ENCODE results near the gene R3HDM4.
"Not testable (repeated sequence)": the region's sequence is repeated elsewhere in the genome, so short reads cannot be mapped to it uniquely, and the experiment has no call there.

The R3HDM4 gene

DNA sequence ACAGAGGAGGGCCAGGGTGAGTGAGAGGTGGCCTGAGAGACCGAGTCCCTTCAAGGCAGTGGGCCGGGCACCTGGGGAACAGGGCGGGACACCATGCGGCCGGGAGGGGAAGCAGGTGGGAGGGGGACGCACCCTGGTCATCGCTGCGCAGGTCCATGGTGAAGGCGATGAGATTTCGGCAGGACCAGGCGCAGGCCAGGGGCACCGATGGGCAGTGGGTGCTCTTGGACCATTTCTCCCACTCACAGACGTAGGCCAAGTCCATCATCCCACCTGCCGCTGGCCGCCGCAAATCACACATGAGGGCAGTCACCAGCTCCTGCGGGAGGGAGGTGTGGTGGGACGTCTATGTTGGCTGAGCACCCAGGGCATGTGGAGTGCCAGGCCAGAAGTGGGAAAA is 22.2 kb downstream of the R3HDM4 start:
- FAIRE-seq = no peak

DNA sequence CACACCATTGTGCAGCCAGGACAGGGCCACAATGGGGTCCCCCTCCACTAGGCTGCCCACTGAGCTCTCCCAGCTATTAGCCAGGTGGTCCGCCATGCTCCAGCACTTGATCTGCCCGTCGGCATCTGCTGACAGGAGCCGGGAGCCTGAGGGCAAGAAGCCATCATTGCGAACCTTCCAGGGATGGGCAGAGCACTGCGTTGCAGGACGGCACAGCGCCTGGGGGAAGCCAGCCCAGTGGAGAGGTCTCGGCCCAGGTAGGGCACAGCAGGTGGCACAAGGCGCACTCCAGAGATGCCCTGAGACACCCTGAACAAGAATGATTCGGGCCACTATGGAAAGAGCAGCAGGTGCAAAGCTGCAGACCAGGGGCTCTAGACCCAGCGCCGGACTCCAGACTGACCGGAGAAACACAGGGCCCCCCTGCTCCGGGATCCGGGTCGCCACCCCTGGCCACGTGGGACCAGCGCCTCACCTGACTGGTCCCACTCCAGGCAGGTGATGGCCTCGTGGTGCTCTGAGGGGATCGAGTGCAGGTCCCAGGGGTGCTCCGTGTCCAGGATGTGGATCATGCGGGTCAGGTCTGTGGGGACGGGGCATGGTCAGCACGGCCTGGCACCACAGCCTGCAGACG is 23.2 kb downstream of the R3HDM4 start:
- FAIRE-seq = no peak

DNA sequence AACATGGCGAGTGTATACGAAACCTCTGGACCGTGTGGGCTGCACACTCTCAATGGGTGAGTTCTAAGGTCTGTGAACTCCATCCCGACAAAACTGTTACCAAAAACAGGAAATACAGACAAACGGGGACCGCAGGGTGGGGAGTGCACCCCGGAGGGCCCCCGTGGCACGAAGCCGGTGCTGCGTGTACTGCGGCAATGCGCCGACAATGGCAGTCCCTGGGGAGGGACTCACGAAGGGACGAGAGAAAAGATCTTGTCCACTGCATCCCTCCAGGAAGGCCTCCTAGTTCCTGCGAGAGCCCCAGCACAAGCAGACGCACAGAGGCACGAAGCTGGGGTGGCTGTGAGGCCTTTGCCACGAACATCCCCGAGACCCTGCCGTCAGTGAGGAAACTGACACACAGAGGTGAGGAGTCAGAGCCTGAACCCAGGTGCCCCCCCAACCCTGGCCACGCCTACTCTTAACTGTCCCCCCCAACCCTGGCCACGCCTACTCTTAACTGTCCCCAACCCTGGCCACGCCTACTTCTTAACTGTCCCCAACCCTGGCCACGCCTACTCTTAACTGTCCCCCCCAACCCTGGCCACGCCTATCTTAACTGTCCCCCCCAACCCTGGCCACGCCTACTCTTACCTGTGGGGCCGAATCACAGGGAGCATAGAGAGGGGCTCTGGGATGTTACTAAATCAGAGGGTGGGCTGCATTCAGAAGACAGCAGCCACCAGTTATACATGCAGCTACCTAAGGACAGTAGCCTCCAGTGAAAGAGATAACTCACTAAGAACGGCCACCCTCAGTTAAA is 24.2 kb downstream of the R3HDM4 start:
- FAIRE-seq = no peak

- no peak for FAIRE-seq
These were observed 25.4 kb downstream of the R3HDM4 start for GRCh38 chr19:887599-887998.

DNA sequence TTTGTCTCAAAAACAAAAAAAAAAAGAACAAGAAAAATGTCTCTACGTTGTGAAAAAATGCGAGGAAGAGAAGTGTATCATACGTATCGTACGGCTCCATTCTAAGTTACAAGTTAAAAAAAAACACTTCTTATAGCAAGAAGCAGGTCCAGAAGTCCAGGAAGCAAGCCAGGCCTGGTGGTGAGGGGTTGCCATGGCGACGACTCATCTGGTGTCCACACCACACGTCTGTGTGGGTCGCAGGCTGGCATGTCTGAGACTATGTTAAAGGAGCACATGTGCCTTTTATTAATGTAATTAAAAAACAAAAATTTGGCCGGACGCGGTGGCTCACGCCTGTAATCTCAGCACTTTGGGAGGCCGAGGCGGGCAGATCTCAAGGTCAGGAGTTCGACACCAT is 25.9 kb downstream of the R3HDM4 start:
- peak; percentile 24 for FAIRE-seq

GRCh38 chr19:885536-886224 is 27.3 kb downstream of the R3HDM4 start:
- no peak for FAIRE-seq

DNA sequence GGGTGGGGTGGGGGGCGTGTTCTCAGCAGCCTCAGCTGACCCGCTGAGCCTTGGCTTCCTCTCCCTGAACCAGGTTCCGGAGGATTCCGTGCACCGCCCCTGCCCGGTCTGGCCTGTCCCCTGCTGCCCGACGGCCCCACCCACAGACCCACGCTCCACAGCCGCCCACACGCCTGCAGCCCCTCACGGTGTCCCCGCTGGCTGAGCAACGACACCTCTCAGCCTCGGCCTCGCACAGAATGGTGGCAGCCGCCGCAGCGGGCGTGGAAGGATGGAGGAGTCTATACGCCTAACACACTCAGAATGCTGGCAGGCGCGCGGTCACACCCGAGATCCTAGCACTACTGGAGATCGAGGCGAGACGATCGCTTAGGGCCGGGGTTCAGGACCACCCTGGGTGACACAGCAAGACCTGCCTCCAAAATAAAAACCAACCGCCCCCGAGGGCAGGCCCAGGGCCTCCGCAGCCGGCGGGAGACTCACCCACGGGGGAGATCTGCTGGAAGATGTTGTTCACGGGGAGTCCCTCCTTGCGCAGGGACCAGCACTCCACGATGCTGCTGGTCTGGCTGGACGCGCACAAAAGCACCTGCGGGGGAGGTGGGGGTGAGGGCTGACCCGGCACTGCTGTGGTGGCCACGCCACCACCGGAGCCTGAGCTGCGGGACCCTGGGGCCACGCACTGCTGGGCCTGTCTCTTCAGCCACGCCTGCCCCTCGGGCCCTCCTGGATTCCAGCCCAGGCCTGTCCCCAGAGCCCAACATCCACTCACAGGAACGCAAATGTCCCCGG is 28.4 kb downstream of the R3HDM4 start:
- FAIRE-seq = no peak

DNA sequence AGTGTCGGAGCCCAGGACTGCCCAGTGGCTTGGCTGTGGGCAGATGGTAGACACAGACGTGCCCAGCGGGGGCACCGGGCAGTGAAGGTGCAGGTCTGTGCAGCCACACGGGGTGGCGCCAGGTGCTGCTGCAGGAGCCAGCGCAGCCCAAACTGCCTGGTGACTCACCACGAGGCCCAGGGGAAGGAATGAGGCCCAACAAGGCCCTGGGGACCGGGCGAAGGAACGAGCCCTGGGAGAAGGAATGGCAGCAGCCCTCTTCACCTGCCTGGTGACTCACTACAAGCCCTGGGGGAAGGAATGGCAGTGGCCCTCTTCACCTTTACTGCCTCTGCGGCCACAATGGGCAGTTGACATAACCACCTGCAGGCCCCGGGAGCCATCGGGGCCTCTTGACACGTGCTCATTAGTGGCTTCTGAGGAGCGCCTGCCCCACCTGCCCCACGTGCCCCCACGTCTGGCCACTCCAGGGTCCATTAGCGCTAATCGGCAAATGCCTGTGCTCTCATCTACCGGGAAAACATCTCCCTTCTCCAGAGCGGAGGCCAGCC is 29.3 kb downstream of the R3HDM4 start:
- FAIRE-seq = no peak

DNA sequence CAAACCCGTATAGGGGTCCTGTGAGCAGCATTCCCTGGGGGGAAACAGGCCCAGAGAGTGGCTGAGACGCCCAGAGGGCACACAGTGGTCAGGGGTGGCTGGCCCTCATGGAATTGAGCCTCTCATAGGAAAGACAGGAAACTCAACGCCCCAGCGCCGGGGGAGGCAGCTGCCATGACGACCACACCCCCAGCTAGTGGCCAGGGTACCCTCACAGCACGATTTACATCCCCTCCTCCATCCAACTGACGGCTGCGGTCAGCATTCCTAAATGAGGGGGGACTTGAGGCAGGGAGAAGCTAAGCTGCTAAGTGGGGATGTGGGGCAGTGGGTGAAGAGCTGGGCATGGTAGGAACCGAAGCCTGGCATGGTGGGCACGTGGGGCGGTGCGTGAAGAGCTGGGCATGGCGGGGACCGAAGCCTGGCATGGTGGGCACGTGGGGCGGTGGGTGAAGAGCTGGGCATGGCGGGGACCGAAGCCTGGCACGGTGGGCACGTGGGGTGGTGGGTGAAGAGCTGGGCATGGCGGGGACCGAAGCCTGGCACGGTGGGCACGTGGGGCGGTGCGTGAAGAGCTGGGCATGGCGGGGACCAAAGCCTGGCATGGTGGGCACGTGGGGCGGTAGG is 30.0 kb downstream of the R3HDM4 start:
- FAIRE-seq = no peak

GRCh38 chr19:881385-882071 is 31.5 kb downstream of the R3HDM4 start:
- FAIRE-seq = no peak

DNA sequence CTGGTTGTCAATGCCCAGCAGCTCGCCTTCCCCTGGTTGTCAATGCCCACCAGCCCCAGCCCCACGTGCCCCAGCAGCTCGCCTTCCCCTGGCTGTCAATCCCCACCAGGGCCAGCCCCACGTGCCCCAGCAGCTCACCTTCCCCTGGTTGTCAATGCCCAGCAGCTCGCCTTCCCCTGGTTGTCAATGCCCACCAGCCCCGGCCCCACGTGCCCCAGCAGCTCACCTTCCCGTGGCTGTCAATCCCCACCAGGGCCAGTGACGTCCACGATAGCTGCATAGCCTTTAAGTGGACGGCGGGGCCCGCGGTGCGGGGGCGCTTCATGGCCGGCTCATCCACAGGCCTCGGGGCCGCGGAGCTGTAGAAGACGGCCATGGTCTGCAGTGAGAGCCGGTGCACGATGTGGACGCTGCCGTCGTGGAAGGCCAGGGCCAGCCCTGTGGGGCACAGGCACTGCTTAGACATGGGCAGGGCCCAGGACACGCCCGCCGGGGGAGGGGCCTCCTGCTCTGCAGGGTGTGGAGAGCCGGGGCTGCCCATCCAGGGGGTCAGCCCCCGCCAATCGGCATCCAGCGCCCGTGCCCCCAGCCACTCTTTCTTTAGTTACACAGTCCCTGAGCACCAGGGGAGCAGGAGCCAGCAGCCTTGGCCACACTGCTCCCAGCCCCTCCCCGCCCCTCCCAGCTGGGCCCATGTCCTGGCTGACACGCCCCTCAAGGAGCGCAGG is 33.1 kb downstream of the R3HDM4 start:
- FAIRE-seq = no peak

GRCh38 chr19:878751-879561 is 34.1 kb downstream of the R3HDM4 start:
- FAIRE-seq = not testable (repeated sequence)

DNA sequence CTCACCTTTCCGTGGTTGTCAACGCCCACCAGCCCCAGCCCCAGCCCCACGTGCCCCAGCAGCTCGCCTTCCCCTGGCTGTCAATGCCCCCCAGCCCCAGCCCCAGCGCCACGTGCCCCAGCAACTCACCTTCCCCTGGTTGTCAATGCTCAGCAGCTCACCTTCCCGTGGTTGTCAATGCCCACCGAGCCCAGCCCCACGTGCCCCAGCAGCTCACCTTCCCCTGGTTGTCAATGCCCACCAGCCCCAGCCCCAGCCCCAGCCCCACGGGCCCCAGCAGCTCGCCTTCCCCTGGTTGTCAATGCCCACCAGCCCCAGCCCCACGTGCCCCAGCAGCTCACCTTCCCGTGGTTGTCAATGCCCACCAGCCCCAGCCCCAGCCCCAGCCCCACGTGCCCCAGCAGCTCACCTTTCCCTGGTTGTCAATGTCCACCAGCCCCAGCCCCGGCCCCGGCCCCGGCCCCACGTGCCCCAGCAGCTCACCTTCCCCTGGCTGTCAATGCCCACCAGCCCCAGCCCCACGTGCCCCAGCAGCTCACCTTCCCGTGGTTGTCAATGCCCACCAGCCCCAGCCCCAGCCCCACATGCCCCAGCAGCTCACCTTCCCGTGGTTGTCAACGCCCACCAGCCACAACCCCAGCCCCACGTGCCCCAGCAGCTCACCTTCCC is 34.9 kb downstream of the R3HDM4 start:
- not testable (repeated sequence) for FAIRE-seq

DNA sequence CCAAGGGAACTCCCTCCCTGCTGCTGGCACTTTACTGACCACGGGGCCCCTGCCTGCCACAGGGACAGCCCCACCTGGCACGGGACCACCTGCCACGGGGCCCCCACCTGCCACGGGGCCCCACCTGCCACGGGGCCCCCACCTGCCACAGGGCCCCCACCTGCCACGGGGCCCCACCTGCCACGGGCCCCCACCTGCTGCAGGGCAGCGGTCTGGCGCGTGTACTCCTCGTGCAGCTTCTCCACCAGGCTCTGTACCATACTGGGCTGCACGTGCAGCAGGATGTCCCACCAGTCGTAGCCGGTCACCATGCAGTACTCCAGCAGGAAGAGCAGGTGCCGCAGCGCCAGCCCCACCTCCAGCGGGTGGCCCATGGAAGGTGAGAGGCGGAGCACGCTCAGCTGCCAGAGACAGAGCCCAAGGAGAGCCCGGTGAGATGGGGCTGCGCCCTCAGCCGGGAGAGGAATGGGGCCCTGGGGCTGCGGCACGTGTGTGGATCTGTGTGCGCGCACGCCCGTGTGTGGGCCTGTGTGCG is 36.2 kb downstream of the R3HDM4 start:
- FAIRE-seq = no peak

- no peak for FAIRE-seq
These were observed 36.9 kb downstream of the R3HDM4 start for GRCh38 chr19:876089-876488.

DNA sequence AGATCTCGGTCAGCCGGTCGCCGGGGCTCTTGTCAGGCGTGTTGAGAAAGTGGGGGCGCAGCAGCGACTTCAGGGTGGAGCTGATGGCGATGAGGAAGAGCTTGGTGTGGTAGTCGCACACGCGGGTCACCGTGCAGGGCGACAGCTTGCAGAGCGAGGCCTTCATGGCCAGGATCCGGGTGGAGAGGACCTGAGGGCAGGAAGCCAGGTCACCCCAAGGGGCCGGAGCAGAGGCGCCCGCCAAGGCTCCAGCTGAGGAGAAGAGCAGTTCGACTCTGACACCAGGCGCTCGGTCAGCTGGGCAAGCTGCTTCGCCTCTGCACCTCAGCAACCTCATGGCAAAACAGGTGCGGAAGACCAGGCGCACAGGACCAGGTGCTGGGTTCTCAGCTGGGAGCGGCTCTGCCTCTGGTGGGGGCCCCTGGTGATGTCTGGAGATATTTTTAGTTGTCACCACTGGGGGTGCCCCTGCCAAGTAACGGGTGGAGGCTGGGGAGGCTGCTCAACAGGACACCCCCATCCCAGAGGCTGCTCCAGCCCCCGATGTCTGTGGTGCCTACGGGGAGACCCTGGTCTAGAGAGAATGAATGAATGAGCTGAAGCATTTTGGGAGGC is 37.6 kb downstream of the R3HDM4 start:
- no peak for FAIRE-seq

DNA sequence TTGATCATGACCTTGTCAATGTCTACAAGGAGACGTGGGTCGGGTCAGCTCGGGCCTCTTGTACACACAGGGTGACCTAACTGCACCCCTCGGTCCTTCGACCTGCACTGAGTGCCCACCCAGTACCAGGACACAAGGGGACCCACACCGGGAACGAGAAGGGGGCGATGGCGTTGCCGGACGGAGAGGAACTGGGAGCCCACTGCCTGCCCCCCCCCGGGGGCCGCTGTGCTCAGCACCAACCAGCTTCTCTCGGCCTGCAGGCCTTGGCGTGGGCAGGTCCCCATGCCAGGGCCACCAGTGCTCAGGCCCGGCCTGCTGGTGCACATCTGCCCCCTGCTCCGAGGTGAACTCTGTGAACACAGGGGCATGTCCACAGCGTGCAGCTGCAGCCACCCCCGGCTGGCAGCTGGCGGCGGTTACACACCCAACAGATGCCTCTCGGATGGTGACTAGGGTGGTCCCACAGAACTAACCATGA is 39.4 kb downstream of the R3HDM4 start:
- FAIRE-seq = no peak

DNA sequence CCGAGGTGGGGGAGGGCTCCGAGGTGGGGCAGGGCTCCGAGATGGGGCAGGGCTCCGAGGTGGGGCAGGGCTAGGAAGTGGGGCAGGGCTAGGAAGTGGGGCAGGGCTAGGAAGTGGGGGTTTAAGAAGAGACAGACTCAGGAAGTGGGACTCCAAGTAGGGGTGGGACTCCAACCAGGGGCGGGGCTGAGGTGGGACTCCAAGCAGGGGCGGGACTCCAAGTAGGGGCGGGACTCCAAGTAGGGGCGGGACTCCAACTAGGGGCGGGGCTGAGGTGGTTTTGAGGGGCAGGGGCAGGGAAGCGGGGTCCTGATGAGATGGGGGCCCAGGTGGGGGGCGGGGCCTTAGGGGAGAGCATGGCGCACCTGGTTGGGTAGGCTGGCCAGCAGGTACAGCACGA is 39.9 kb downstream of the R3HDM4 start:
- FAIRE-seq = no peak

Data from islet of Langerhans (tissue), 1 donor.